Activated CD8-positive, alpha-beta memory T cell treated with anti-CD3 and anti-CD28 coated beads for 1 hour (primary cell): ENCODE results near the gene NPTX1.
"Not testable (repeated sequence)": the region's sequence is repeated elsewhere in the genome, so short reads cannot be mapped to it uniquely, and the experiment has no call there.

Source experiments
- DNase-seq, 2 donors: peaks; one replicate each; pipeline ENCODE4 v3.0.0-alpha.2; 2020; ENCODE audit warnings: low read depth in 1 of 2; ENCODE audit errors: extremely low read depth in 1 of 2

NPTX1 gene

GRCh38 chr17:80475910-80476876 is at the start of gene NPTX1:
NPTX1 (minus strand) TSS chr17:80476607; CDS start chr17:80476446, 161 bp downstream.
- DNase-seq: no peak

GRCh38 chr17:80523956-80524712 is 47.7 kb upstream of the NPTX1 start:
- DNase-seq: no peak

- DNase-seq: no peak
Observed at GRCh38 chr17:80523054-80523744, 46.8 kb upstream of the NPTX1 start.

GRCh38 chr17:80520810-80521455 is 44.5 kb upstream of the NPTX1 start:
- no peak for DNase-seq

- DNase-seq: no peak
Observed at GRCh38 chr17:80519091-80519781, 42.8 kb upstream of the NPTX1 start.

- DNase-seq: no peak
Observed at GRCh38 chr17:80518392-80518791, 42.0 kb upstream of the NPTX1 start.

- no peak for DNase-seq
Observed at GRCh38 chr17:80517641-80518040, 41.2 kb upstream of the NPTX1 start.

GRCh38 chr17:80516171-80516932 is 39.9 kb upstream of the NPTX1 start:
- DNase-seq: no peak

- DNase-seq: no peak
Observed at GRCh38 chr17:80513892-80514291, 37.5 kb upstream of the NPTX1 start.

- DNase-seq: no peak
Observed at GRCh38 chr17:80513201-80513600, 36.8 kb upstream of the NPTX1 start.

- no peak for DNase-seq
Observed at GRCh38 chr17:80512233-80512632, 35.8 kb upstream of the NPTX1 start.

- no peak for DNase-seq
Observed at GRCh38 chr17:80511222-80512180, 35.1 kb upstream of the NPTX1 start.

- DNase-seq: no peak
Observed at GRCh38 chr17:80510772-80511171, 34.4 kb upstream of the NPTX1 start.

GRCh38 chr17:80510132-80510531 is 33.7 kb upstream of the NPTX1 start:
- DNase-seq: no peak

- DNase-seq: no peak
Observed at GRCh38 chr17:80509311-80509710, 32.9 kb upstream of the NPTX1 start.

- no peak for DNase-seq
Observed at GRCh38 chr17:80507965-80508364, 31.6 kb upstream of the NPTX1 start.

GRCh38 chr17:80507177-80507576 is 30.8 kb upstream of the NPTX1 start:
- not testable (repeated sequence) for DNase-seq

GRCh38 chr17:80504686-80505413 is 28.4 kb upstream of the NPTX1 start:
- DNase-seq: no peak
